ENCODE results near the gene GLB1L.
A peak's percentile ranks its signal among the peaks of the same experiment; 100 is the strongest.

The GLB1L gene

GRCh38 chr2:219247678-219248642 is 2.7 kb upstream of the GLB1L start:
- no peak overlapping the region for H3K4ac ChIP-seq (ENCODE audit: low read depth in 1 of 2, low read length in 2 of 2)
- no peak overlapping the region for H4K91ac ChIP-seq (ENCODE audit: low read length)
- peaks cover 18% of the 10 kb centered on the region for H3K79me1 ChIP-seq (replicated peaks; ENCODE audit: low read length, poor library complexity, severe bottlenecking)
- no peak overlapping the region for H3K4me2 ChIP-seq (ENCODE audit: low read length, poor library complexity, severe bottlenecking)
- H3K9me3 ChIP-seq (ENCODE audit: control insufficient read depth, low read length) = no peaks in the 10 kb centered on the region
- peak overlapping the region; percentile 95 for H2AK5ac ChIP-seq (ENCODE audit: low read length, severe bottlenecking)
- no peak overlapping the region for H4K8ac ChIP-seq (ENCODE audit: low read length)
- WGBS = 95% methylated on average over 14 of the region's 17 CpGs
- no peak overlapping the region for H2AFZ ChIP-seq (ENCODE audit: low read depth, low read length)
- H3K23ac ChIP-seq (ENCODE audit: low read length in 2 of 2) = no peak overlapping the region
- H3K14ac ChIP-seq (ENCODE audit: low read length in 2 of 2) = no peak overlapping the region
- H2BK15ac ChIP-seq (ENCODE audit: low read depth, poor library complexity, severe bottlenecking) = no peak overlapping the region
- peak overlapping the region in 1 of 2 experiments; percentile 2 for H2BK12ac ChIP-seq (ENCODE audit: low read length in 2 of 2)
- H3K4me1 ChIP-seq (ENCODE audit: control insufficient read depth, insufficient read depth, low read depth, low read length) = peaks cover 55% of the 10 kb centered on the region
- H2BK120ac ChIP-seq (ENCODE audit: low read depth, low read length) = no peak overlapping the region
- peak overlapping the region; percentile 99 for H3K27ac ChIP-seq (ENCODE audit: low read length, poor library complexity, severe bottlenecking)
- no peak overlapping the region for H2BK5ac ChIP-seq (ENCODE audit: low read depth, low read length, poor library complexity, severe bottlenecking)
- no peak overlapping the region for H3K18ac ChIP-seq (ENCODE audit: low read depth in 1 of 2, low read length in 2 of 2)
- no peak overlapping the region for H3K9ac ChIP-seq (ENCODE audit: low read length)
- DNase-seq = no peak
- H3K36me3 ChIP-seq (ENCODE audit: control insufficient read depth in 1 of 2, insufficient read depth in 2 of 2, low read depth in 1 of 2, low read length in 2 of 2) = peaks cover 32 to 33% of the 10 kb centered on the region in 2 experiments
- H3K27me3 ChIP-seq (ENCODE audit: control insufficient read depth in 1 of 2, insufficient read depth in 1 of 2, low read length in 2 of 2) = no peaks in the 10 kb centered on the region
- no peak overlapping the region for H3K4me3 ChIP-seq (ENCODE audit: insufficient read depth in 1 of 2, low read depth in 1 of 2, low read length in 2 of 2)

GRCh38 chr2:219246559-219246958 is 1.3 kb upstream of the GLB1L start:
- H3K23ac ChIP-seq (ENCODE audit: low read length in 2 of 2) = no peak overlapping the region
- no peak overlapping the region for H2BK5ac ChIP-seq (ENCODE audit: low read depth, low read length, poor library complexity, severe bottlenecking)
- no peak overlapping the region for H2BK120ac ChIP-seq (ENCODE audit: low read depth, low read length)
- H3K27me3 ChIP-seq (ENCODE audit: control insufficient read depth in 1 of 2, insufficient read depth in 1 of 2, low read length in 2 of 2) = no peaks in the 10 kb centered on the region
- H3K9me3 ChIP-seq (ENCODE audit: control insufficient read depth, low read length) = no peaks in the 10 kb centered on the region
- H3K36me3 ChIP-seq (ENCODE audit: control insufficient read depth in 1 of 2, insufficient read depth in 2 of 2, low read depth in 1 of 2, low read length in 2 of 2) = peaks cover 33 to 35% of the 10 kb centered on the region in 2 experiments
- no peak overlapping the region for H2BK12ac ChIP-seq (ENCODE audit: low read length in 2 of 2)
- H4K91ac ChIP-seq (ENCODE audit: low read length) = no peak overlapping the region
- peak overlapping the region in 1 of 2 experiments; percentile 96 for H3K4me3 ChIP-seq (ENCODE audit: insufficient read depth in 1 of 2, low read depth in 1 of 2, low read length in 2 of 2)
- H2AK5ac ChIP-seq (ENCODE audit: low read length, severe bottlenecking) = peak overlapping the region; percentile 33
- H3K14ac ChIP-seq (ENCODE audit: low read length in 2 of 2) = no peak overlapping the region
- H3K27ac ChIP-seq (ENCODE audit: low read length, poor library complexity, severe bottlenecking) = no peak overlapping the region
- H2AFZ ChIP-seq (ENCODE audit: low read depth, low read length) = no peak overlapping the region
- peaks cover 42% of the 10 kb centered on the region for H3K4me1 ChIP-seq (ENCODE audit: control insufficient read depth, insufficient read depth, low read depth, low read length)
- H4K8ac ChIP-seq (ENCODE audit: low read length) = no peak overlapping the region
- H3K4me2 ChIP-seq (ENCODE audit: low read length, poor library complexity, severe bottlenecking) = peak overlapping the region; percentile 81
- no peak overlapping the region for H2BK15ac ChIP-seq (ENCODE audit: low read depth, poor library complexity, severe bottlenecking)
- H3K4ac ChIP-seq (ENCODE audit: low read depth in 1 of 2, low read length in 2 of 2) = no peak overlapping the region
- no peak for DNase-seq
- peak overlapping the region; percentile 99 for H3K9ac ChIP-seq (ENCODE audit: low read length)
- peaks cover 18% of the 10 kb centered on the region for H3K79me1 ChIP-seq (replicated peaks; ENCODE audit: low read length, poor library complexity, severe bottlenecking)
- H3K18ac ChIP-seq (ENCODE audit: low read depth in 1 of 2, low read length in 2 of 2) = no peak overlapping the region
- 98% methylated on average over 10 of the region's 10 CpGs for WGBS

- Histone ChIP-seq H3K4me2 (ENCODE audit: low read length, poor library complexity, severe bottlenecking) (peak overlapping the region; percentile 81), H2AFZ (ENCODE audit: low read depth, low read length) (no peak overlapping the region), H2AK5ac (ENCODE audit: low read length, severe bottlenecking) (peak overlapping the region; percentile 10), H3K18ac (ENCODE audit: low read depth in 1 of 2, low read length in 2 of 2) (peak overlapping the region in 1 of 2 experiments; percentile 88), H2BK15ac (ENCODE audit: low read depth, poor library complexity, severe bottlenecking) (no peak overlapping the region), H3K36me3 (ENCODE audit: control insufficient read depth in 1 of 2, insufficient read depth in 2 of 2, low read depth in 1 of 2, low read length in 2 of 2) (peaks cover 27 to 38% of the 10 kb centered on the region in 2 experiments), H3K4me3 (ENCODE audit: insufficient read depth in 1 of 2, low read depth in 1 of 2, low read length in 2 of 2) (peak overlapping the region; percentile 75 to 96), H4K8ac (ENCODE audit: low read length) (peak overlapping the region; percentile 100), H3K9ac (ENCODE audit: low read length) (peak overlapping the region; percentile 99), H3K4ac (ENCODE audit: low read depth in 1 of 2, low read length in 2 of 2) (peak overlapping the region; percentile 92 to 93), H2BK12ac (ENCODE audit: low read length in 2 of 2) (no peak overlapping the region), H3K23ac (ENCODE audit: low read length in 2 of 2) (no peak overlapping the region), H4K91ac (ENCODE audit: low read length) (peak overlapping the region; percentile 95), H2BK120ac (ENCODE audit: low read depth, low read length) (peak overlapping the region; percentile 11), H3K27me3 (ENCODE audit: control insufficient read depth in 1 of 2, insufficient read depth in 1 of 2, low read length in 2 of 2) (no peaks in the 10 kb centered on the region), H3K4me1 (ENCODE audit: control insufficient read depth, insufficient read depth, low read depth, low read length) (peaks cover 36% of the 10 kb centered on the region), H2BK5ac (ENCODE audit: low read depth, low read length, poor library complexity, severe bottlenecking) (peak overlapping the region; percentile 59), H3K27ac (ENCODE audit: low read length, poor library complexity, severe bottlenecking) (peak overlapping the region; percentile 76), H3K14ac (ENCODE audit: low read length in 2 of 2) (no peak overlapping the region), H3K9me3 (ENCODE audit: control insufficient read depth, low read length) (no peaks in the 10 kb centered on the region), H3K79me1 (replicated peaks; ENCODE audit: low read length, poor library complexity, severe bottlenecking) (peaks cover 18% of the 10 kb centered on the region)
- DNase-seq = no peak
- WGBS = 30% methylated on average over 10 of the region's 10 CpGs
These were observed 621 bp upstream of the GLB1L start for GRCh38 chr2:219245899-219246230.

- no peak overlapping the region for H2BK15ac ChIP-seq (ENCODE audit: low read depth, poor library complexity, severe bottlenecking)
- peak overlapping the region; percentile 34 for H4K91ac ChIP-seq (ENCODE audit: low read length)
- H3K79me1 ChIP-seq (replicated peaks; ENCODE audit: low read length, poor library complexity, severe bottlenecking) = peaks cover 16% of the 10 kb centered on the region
- WGBS = 45% methylated on average over 4 of the region's 6 CpGs
- H3K27ac ChIP-seq (ENCODE audit: low read length, poor library complexity, severe bottlenecking) = peak overlapping the region; percentile 74
- H3K36me3 ChIP-seq (ENCODE audit: control insufficient read depth in 1 of 2, insufficient read depth in 2 of 2, low read depth in 1 of 2, low read length in 2 of 2) = peaks cover 22 to 40% of the 10 kb centered on the region in 2 experiments
- H3K9me3 ChIP-seq (ENCODE audit: control insufficient read depth, low read length) = no peaks in the 10 kb centered on the region
- H3K4me2 ChIP-seq (ENCODE audit: low read length, poor library complexity, severe bottlenecking) = peak overlapping the region; percentile 87
- no peak for DNase-seq
- peak overlapping the region; percentile 75 to 96 for H3K4me3 ChIP-seq (ENCODE audit: insufficient read depth in 1 of 2, low read depth in 1 of 2, low read length in 2 of 2)
- no peaks in the 10 kb centered on the region for H3K27me3 ChIP-seq (ENCODE audit: control insufficient read depth in 1 of 2, insufficient read depth in 1 of 2, low read length in 2 of 2)
- peak overlapping the region; percentile 74 for H2AFZ ChIP-seq (ENCODE audit: low read depth, low read length)
- no peak overlapping the region for H3K14ac ChIP-seq (ENCODE audit: low read length in 2 of 2)
- H2BK5ac ChIP-seq (ENCODE audit: low read depth, low read length, poor library complexity, severe bottlenecking) = no peak overlapping the region
- H3K18ac ChIP-seq (ENCODE audit: low read depth in 1 of 2, low read length in 2 of 2) = peak overlapping the region; percentile 38 to 48
- H2BK12ac ChIP-seq (ENCODE audit: low read length in 2 of 2) = no peak overlapping the region
- H3K23ac ChIP-seq (ENCODE audit: low read length in 2 of 2) = no peak overlapping the region
- H4K8ac ChIP-seq (ENCODE audit: low read length) = peak overlapping the region; percentile 93
- H3K4me1 ChIP-seq (ENCODE audit: control insufficient read depth, insufficient read depth, low read depth, low read length) = peaks cover 25% of the 10 kb centered on the region
- no peak overlapping the region for H3K4ac ChIP-seq (ENCODE audit: low read depth in 1 of 2, low read length in 2 of 2)
- H2BK120ac ChIP-seq (ENCODE audit: low read depth, low read length) = no peak overlapping the region
- no peak overlapping the region for H2AK5ac ChIP-seq (ENCODE audit: low read length, severe bottlenecking)
- H3K9ac ChIP-seq (ENCODE audit: low read length) = peak overlapping the region; percentile 99
These were observed 476 bp downstream of the GLB1L start for GRCh38 chr2:219244789-219245147.
